ENCODE data around the gene MMP24. TPM values are rescaled to one million over a fixed set of nuclear protein-coding genes. Genes with fewer than 3 reads are reported as not detected.
A peak's percentile ranks its signal among the peaks of the same experiment; 100 is the strongest.

MMP24 gene
- total and polyA plus RNA-seq, 4 donors = 0.20 to 1.2 (median 0.57) TPM

- peak within 1 kb of the TSS; percentile 54 to 65 for H3K4me3 ChIP-seq (ENCODE audit: low read length in 2 of 2)
- peak; percentile 96 for ATAC-seq (ENCODE audit: low FRiP score)
- no peaks in the 10 kb centered on the region for H3K27me3 ChIP-seq (ENCODE audit: control insufficient read depth in 1 of 2, insufficient read depth in 2 of 2, low read length in 1 of 2)
- no peaks in the 10 kb centered on the region for H3K36me3 ChIP-seq (ENCODE audit: control insufficient read depth in 1 of 2, insufficient read depth in 2 of 2, low read length in 1 of 2)
- peak within 1 kb of the TSS; percentile 51 to 93 for H3K27ac ChIP-seq (ENCODE audit: low read depth in 1 of 2, low read length in 2 of 2)
- no peaks in the 10 kb centered on the region for H3K9me3 ChIP-seq (ENCODE audit: control insufficient read depth, low read length)
- H3K4me1 ChIP-seq (ENCODE audit: control insufficient read depth in 1 of 2, insufficient read depth in 2 of 2, low read length in 2 of 2) = no peaks in the 10 kb centered on the region
- WGBS, 2 donors = 0 to 1% methylated on average over 55 to 76 of the region's 76 CpGs
- DNase-seq = peak; percentile 95 to 96
- intact Hi-C loops (cut with DNase I) = loop anchor here in 1 of 2 donors (5.0 to 10.0 kb wide), 2 partner anchors 130 to 183 kb away; partner anchors contain the start of genes EDEM2 and TRPC4AP
Observed at GRCh38 chr20:35277531-35278395, 51.3 kb downstream of the MMP24 start, which contains the start of gene MMP24OS. Gene MMP24OS, minus strand, starts transcription at chr20:35278122. Its CDS starts 193 bp downstream, at chr20:35277929.

DNA sequence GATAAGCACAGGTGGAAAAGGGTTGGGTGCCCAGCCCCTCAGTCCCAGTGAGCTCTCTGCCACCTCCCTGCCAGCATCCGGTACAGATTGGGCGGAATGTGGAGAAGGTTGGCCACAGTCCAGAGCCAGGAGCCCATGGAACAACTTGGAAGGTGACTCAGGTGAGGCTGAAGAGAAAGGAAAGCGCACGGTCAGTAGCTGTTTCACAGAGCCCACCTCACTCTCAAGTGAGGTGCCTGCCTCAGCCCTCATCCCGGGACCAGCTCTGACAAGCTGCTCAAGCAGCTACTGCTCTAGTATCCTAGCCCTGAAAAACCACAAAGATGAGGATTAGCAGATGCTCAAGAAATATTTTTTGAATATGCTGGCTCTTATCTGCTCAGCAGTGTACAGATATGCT lies 52.5 kb downstream of the MMP24 start:
- Histone ChIP-seq H3K9me3 (ENCODE audit: control insufficient read depth, low read length) (no peaks in the 10 kb centered on the region), H3K27ac (ENCODE audit: low read depth in 1 of 2, low read length in 2 of 2) (peak overlapping the region in 1 of 2 donors; percentile 11), H3K4me1 (ENCODE audit: control insufficient read depth in 1 of 2, insufficient read depth in 2 of 2, low read length in 2 of 2) (no peaks in the 10 kb centered on the region), H3K27me3 (ENCODE audit: control insufficient read depth in 1 of 2, insufficient read depth in 2 of 2, low read length in 1 of 2) (no peaks in the 10 kb centered on the region), H3K36me3 (ENCODE audit: control insufficient read depth in 1 of 2, insufficient read depth in 2 of 2, low read length in 1 of 2) (no peaks in the 10 kb centered on the region), H3K4me3 (ENCODE audit: low read length in 2 of 2) (no peak overlapping the region)
- intact Hi-C loops (cut with DNase I) = loop anchor here in 1 of 2 donors (5.0 to 10.0 kb wide), 2 partner anchors 132 to 184 kb away; partner anchors contain the start of genes EDEM2 and TRPC4AP
- WGBS, 2 donors = 85 to 88% methylated on average over 5 of the region's 5 CpGs
- DNase-seq (no peak), ATAC-seq (ENCODE audit: low FRiP score) (no peak)

- H3K27ac ChIP-seq (ENCODE audit: low read depth in 1 of 2, low read length in 2 of 2) = no peak overlapping the region
- H3K9me3 ChIP-seq (ENCODE audit: control insufficient read depth, low read length) = no peaks in the 10 kb centered on the region
- no peak overlapping the region for H3K4me3 ChIP-seq (ENCODE audit: low read length in 2 of 2)
- intact Hi-C loops (cut with DNase I) = loop anchor here in 1 of 2 donors (5.0 to 10.0 kb wide), 2 partner anchors 132 to 185 kb away; partner anchors contain the start of genes EDEM2 and TRPC4AP
- DNase-seq (no peak), ATAC-seq (ENCODE audit: low FRiP score) (no peak)
- H3K27me3 ChIP-seq (ENCODE audit: control insufficient read depth in 1 of 2, insufficient read depth in 2 of 2, low read length in 1 of 2) = no peaks in the 10 kb centered on the region
- no peaks in the 10 kb centered on the region for H3K36me3 ChIP-seq (ENCODE audit: control insufficient read depth in 1 of 2, insufficient read depth in 2 of 2, low read length in 1 of 2)
- H3K4me1 ChIP-seq (ENCODE audit: control insufficient read depth in 1 of 2, insufficient read depth in 2 of 2, low read length in 2 of 2) = no peaks in the 10 kb centered on the region
- WGBS, 2 donors = 82 to 88% methylated on average over 7 of the region's 7 CpGs
Observed at GRCh38 chr20:35279533-35280174, 53.2 kb downstream of the MMP24 start.

GRCh38 chr20:35280523-35280922 lies 54.0 kb downstream of the MMP24 start:
- no peak for DNase-seq
- 95% methylated on average over 6 of the region's 6 CpGs for WGBS, 2 donors
- H3K36me3 ChIP-seq (ENCODE audit: control insufficient read depth in 1 of 2, insufficient read depth in 2 of 2, low read length in 1 of 2) = no peaks in the 10 kb centered on the region

GRCh38 chr20:35281506-35282101 lies 55.1 kb downstream of the MMP24 start:
- Histone ChIP-seq H3K4me1 (ENCODE audit: control insufficient read depth in 1 of 2, insufficient read depth in 2 of 2, low read length in 2 of 2) (no peaks in the 10 kb centered on the region), H3K9me3 (ENCODE audit: control insufficient read depth, low read length) (no peaks in the 10 kb centered on the region), H3K27me3 (ENCODE audit: control insufficient read depth in 1 of 2, insufficient read depth in 2 of 2, low read length in 1 of 2) (no peaks in the 10 kb centered on the region), H3K36me3 (ENCODE audit: control insufficient read depth in 1 of 2, insufficient read depth in 2 of 2, low read length in 1 of 2) (no peaks in the 10 kb centered on the region), H3K4me3 (ENCODE audit: low read length in 2 of 2) (no peak overlapping the region), H3K27ac (ENCODE audit: low read depth in 1 of 2, low read length in 2 of 2) (no peak overlapping the region)
- ATAC-seq (ENCODE audit: low FRiP score) (no peak), DNase-seq (peak in 1 of 2 donors; percentile 9)
- 92 to 95% methylated on average over 10 of the region's 10 CpGs for WGBS, 2 donors
- intact Hi-C loops (cut with DNase I) = no loop called here

More at GRCh38 chr20:35280523-35280922, 54.0 kb downstream of the MMP24 start:
- no peak for ATAC-seq (ENCODE audit: low FRiP score)
- H3K9me3 ChIP-seq (ENCODE audit: control insufficient read depth, low read length) = no peaks in the 10 kb centered on the region
- intact Hi-C loops (cut with DNase I) = no loop called here
- H3K27me3 ChIP-seq (ENCODE audit: control insufficient read depth in 1 of 2, insufficient read depth in 2 of 2, low read length in 1 of 2) = no peaks in the 10 kb centered on the region
- H3K4me1 ChIP-seq (ENCODE audit: control insufficient read depth in 1 of 2, insufficient read depth in 2 of 2, low read length in 2 of 2) = no peaks in the 10 kb centered on the region
- H3K27ac ChIP-seq (ENCODE audit: low read depth in 1 of 2, low read length in 2 of 2) = no peak overlapping the region
- H3K4me3 ChIP-seq (ENCODE audit: low read length in 2 of 2) = no peak overlapping the region

GRCh38 chr20:35283441-35284266 lies 57.2 kb downstream of the MMP24 start:
- Histone ChIP-seq H3K4me3 (ENCODE audit: low read length in 2 of 2) (peak overlapping the region; percentile 16 to 61), H3K9me3 (ENCODE audit: control insufficient read depth, low read length) (no peaks in the 10 kb centered on the region), H3K4me1 (ENCODE audit: control insufficient read depth in 1 of 2, insufficient read depth in 2 of 2, low read length in 2 of 2) (no peaks in the 10 kb centered on the region), H3K27ac (ENCODE audit: low read depth in 1 of 2, low read length in 2 of 2) (no peak overlapping the region), H3K36me3 (ENCODE audit: control insufficient read depth in 1 of 2, insufficient read depth in 2 of 2, low read length in 1 of 2) (no peaks in the 10 kb centered on the region), H3K27me3 (ENCODE audit: control insufficient read depth in 1 of 2, insufficient read depth in 2 of 2, low read length in 1 of 2) (no peaks in the 10 kb centered on the region)
- 19% methylated on average over 24 of the region's 24 CpGs for WGBS, 2 donors
- ATAC-seq (ENCODE audit: low FRiP score) = peak; percentile 49
- DNase-seq = no peak
- intact Hi-C loops (cut with DNase I) = no loop called here

DNA sequence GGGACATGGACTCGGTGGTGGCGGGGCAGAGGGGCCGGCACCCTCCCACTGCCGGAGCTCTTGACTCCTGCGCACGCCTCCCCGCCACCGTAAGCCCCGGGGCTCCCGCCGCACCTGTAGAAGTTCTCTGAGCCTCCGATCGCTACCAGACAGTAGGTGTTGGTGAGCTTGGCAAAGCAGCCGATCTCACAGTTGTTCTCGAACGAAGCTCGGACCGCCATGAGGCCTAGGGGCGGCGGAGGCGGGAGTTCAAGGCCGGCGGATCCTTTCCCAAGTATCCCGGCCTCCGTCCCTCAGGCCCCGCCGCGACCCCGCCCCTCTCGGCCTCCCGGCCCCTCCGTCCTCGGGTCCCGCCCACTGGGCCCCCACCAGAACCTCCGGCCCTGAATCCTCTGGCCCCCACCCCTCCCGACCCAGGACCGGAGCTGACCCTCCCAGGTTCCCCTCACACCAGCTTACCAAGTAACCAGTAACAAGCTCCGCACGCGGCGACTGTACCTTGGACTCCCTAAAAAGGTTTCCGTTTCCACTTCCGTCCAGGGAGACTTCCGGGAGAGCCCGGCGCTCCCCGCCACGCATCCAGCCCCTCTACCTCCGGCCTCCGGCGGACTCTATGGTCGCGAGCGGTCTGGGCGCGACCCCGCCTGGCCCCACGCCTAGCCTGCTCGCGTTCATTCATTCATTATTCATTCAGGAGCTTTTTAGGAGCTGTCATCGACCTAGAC lies 57.9 kb downstream of the MMP24 start, which contains the start of gene EIF6:
Gene EIF6 (minus strand): TSS at position 506 of the 725 bp plus-strand sequence. CDS start 285 bp downstream, at position 221.
- H3K27ac ChIP-seq (ENCODE audit: low read depth in 1 of 2, low read length in 2 of 2) = peak within 1 kb of the TSS in 1 of 2 donors; percentile 38
- peak; percentile 88 to 96 for DNase-seq
- intact Hi-C loops (cut with DNase I) = no loop called here
- no peaks in the 10 kb centered on the region for H3K27me3 ChIP-seq (ENCODE audit: control insufficient read depth in 1 of 2, insufficient read depth in 2 of 2, low read length in 1 of 2)
- H3K4me3 ChIP-seq (ENCODE audit: low read length in 2 of 2) = peak within 1 kb of the TSS; percentile 16 to 61
- H3K4me1 ChIP-seq (ENCODE audit: control insufficient read depth in 1 of 2, insufficient read depth in 2 of 2, low read length in 2 of 2) = no peaks in the 10 kb centered on the region
- 1% methylated on average over 54 to 61 of the region's 61 CpGs for WGBS, 2 donors
- ATAC-seq (ENCODE audit: low FRiP score) = peak; percentile 91
- no peaks in the 10 kb centered on the region for H3K9me3 ChIP-seq (ENCODE audit: control insufficient read depth, low read length)
- H3K36me3 ChIP-seq (ENCODE audit: control insufficient read depth in 1 of 2, insufficient read depth in 2 of 2, low read length in 1 of 2) = no peaks in the 10 kb centered on the region
